22Rv1 (cell line): Measurements from ENCODE around the gene CPLANE1.

Experiments
- H3K27ac ChIP-seq: fragments of 450-650 bp; 2 replicates; pipeline ENCODE4 v1.5.1; 2017
- ZFX ChIP-seq: fragments of 450-650 bp; IDR thresholded peaks from 2 replicates; pipeline ENCODE4 v1.6.1; 2017; ENCODE audit warnings: antibody characterized with exemption, borderline replicate concordance
- TF ChIP-seq, protein P1 (sequence below): fragments of 450-650 bp; IDR thresholded peaks from 2 replicates; pipeline ENCODE4 v1.5.1; 2017; ENCODE audit warnings: mild to moderate bottlenecking

Gene CPLANE1

DNA sequence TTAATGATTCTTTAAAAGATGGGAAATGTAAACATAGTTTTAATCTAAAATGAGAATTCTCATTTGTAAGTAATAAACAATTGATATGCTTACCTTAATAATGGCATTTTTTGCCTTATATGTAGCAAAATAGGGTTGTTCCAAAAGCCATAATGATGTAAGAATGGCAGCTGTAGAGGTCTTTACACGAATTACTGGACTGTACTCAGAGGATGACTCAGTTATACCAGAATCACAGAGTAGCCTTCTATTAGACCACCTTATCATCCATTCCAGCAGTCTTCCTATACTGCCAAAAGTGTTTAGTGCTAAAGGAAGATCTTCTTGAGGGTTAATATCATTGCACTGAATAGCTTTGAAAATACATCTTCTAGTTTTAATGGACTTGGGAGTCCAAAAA, 66.5 kb downstream of the CPLANE1 start:
- no peak for TF ChIP-seq ZFX
- TF ChIP-seq, protein P1, sequence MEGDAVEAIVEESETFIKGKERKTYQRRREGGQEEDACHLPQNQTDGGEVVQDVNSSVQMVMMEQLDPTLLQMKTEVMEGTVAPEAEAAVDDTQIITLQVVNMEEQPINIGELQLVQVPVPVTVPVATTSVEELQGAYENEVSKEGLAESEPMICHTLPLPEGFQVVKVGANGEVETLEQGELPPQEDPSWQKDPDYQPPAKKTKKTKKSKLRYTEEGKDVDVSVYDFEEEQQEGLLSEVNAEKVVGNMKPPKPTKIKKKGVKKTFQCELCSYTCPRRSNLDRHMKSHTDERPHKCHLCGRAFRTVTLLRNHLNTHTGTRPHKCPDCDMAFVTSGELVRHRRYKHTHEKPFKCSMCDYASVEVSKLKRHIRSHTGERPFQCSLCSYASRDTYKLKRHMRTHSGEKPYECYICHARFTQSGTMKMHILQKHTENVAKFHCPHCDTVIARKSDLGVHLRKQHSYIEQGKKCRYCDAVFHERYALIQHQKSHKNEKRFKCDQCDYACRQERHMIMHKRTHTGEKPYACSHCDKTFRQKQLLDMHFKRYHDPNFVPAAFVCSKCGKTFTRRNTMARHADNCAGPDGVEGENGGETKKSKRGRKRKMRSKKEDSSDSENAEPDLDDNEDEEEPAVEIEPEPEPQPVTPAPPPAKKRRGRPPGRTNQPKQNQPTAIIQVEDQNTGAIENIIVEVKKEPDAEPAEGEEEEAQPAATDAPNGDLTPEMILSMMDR = no peak
- no peak overlapping the region for H3K27ac ChIP-seq

DNA sequence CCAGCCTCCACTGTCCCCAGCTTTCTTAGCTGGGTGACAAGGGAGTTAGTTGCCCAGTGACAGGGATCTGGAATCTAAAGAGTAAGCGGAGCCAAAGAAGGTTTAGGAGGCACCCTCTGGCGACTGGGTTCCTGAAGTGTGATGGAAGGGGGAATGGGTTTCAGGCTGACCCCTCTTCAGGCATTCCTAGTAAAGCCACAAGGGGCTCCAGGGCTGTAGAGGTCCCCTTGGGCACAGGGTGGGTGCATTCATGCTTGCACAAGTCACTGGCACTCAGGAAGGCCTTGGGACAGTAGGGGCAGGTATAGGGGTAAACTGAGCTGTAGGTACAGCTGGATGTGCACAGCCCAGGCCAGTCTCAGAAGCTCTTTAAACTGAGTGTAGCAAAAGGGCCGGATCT, 74.2 kb downstream of the CPLANE1 start:
- TF ChIP-seq, protein P1 = no peak
- TF ChIP-seq ZFX = no peak
- H3K27ac ChIP-seq = no peak overlapping the region

DNA sequence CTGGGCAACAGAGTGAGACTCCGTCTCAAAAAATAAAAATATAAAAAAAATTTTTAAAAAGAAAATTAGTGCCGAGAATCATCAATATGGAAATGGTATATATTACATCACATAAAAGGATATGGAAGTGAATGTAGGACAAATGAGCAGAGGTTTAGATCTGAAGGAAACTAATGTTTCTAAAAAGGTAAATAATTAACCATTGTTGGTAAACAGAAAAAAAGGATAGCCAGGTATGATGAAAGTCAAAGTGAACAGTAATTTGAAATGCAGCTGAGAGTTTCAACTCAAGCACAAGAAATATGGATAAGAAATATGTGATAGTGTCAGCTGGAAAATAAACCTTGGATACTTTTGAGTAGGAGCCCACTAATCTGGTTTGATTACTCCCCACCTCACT, 76.2 kb downstream of the CPLANE1 start:
- no peak overlapping the region for H3K27ac ChIP-seq
- TF ChIP-seq, protein P1 = no peak
- no peak for TF ChIP-seq ZFX

DNA sequence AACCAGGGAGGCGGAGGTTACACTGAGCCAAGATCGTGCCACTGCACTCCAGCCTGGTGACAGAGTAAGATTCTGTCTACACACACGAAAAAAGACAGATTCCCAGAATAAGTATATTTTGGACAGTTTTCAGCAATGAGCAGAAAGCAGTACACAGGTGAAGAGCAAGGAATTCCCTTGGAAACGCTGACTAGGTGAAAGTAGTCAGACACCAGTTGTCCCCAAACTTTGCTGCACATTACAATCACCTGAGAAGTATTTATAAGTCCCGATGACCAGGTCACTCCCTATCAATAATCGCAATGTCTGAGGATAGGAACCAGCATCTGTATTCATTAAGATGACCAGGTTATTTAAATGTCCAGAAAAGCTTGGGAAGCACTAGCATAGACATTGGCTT, 78.3 kb downstream of the CPLANE1 start:
- no peak overlapping the region for H3K27ac ChIP-seq
- TF ChIP-seq ZFX = no peak
- TF ChIP-seq, protein P1 = no peak

DNA sequence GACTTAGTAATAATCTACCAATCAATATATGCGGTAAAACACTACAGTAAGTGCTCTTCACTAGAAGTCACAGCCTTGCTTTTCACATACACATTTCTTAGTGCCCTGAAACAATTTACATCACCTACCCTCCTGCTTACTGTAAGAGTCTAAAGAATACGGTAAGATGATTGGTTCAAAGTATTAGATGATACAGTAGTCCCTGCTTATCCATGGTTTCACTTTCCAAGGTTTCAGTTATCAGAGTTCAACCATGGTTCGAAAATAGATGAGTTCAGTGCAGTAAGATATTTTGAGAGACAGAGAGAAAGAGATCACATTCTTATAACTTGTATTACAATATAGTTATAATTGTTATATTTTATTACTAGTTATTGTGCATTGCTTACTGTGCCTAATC, 83.0 kb downstream of the CPLANE1 start:
- no peak overlapping the region for H3K27ac ChIP-seq
- TF ChIP-seq, protein P1 = no peak
- TF ChIP-seq ZFX = no peak

DNA sequence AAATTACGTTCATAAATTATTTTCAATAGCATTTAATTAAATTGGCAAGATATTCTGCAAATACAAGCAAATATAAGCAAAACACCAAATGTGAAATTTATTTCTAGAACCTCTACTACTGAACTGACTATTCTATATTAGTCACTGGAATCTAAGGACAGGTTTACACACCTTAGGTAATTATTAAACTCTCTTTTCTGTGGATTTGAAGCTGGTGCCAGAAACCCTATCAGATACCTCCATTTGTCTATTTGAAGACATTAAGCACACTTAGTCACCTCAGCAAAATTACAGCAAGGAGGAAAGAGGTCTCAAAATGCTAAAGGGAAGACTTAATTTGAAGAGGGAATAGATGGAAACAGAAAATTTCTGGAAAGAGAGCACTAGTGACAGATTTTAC, 83.4 kb downstream of the CPLANE1 start:
- TF ChIP-seq, protein P1 = no peak
- no peak for TF ChIP-seq ZFX
- H3K27ac ChIP-seq = no peak overlapping the region

DNA sequence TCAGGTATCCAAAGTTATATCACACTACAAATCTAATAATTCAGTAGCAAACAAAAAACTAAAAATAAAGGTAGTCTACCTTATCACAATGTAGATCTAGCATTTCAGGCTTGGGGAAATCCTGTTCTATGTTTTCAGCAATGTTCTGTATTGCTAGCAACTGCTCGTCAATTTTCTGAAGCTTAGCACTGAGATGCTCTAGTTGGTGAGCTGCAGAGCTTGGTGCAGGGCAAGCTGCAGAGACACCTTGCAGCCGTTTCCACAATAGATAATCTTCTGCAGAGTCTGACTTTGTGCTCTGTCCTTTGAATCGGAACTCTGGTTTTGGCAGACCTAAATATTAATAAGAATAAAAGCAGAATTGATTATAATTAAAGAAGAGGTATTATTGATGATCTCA, 95.5 kb downstream of the CPLANE1 start:
- TF ChIP-seq, protein P1 = no peak
- no peak for TF ChIP-seq ZFX
- H3K27ac ChIP-seq = no peak overlapping the region
